Esophagus muscularis mucosa (tissue), 4 donors: ENCODE data around the gene NT5C2. TPM values are rescaled to one million over a fixed set of nuclear protein-coding genes. Genes with fewer than 3 reads are reported as not detected.

Source experiments
- DNase-seq: peaks from one replicate; pipeline ENCODE4 v3.0.0-alpha.2; 2017; ENCODE audit errors: extremely low spot score
- H3K27ac ChIP-seq, 4 donors: fragments of 200-600 bp; sonication (generic); replicated peaks in 1 of 4; 1 replicate in 3 of 4; 2 replicates in 1 of 4; pipeline ENCODE4 v1.5.1; 2016 to 2019; ENCODE audit warnings: mild to moderate bottlenecking in 1 of 4
- H3K27me3 ChIP-seq, 4 donors: fragments of 200-600 bp; sonication (generic); one replicate each; pipeline versions ENCODE4 v1.5.1 to v1.6.0; 2016 to 2019
- H3K36me3 ChIP-seq, 4 donors: fragments of 200-600 bp; sonication (generic); one replicate each; pipeline ENCODE4 v1.5.1; 2016 to 2019
- H3K4me1 ChIP-seq, 4 donors: fragments of 200-600 bp; sonication (generic); one replicate each; pipeline ENCODE4 v1.5.1; 2016 to 2019
- H3K4me3 ChIP-seq, 4 donors: fragments of 200-600 bp; sonication (generic); 1 replicate in 2 of 4; 2 replicates in 2 of 4; pipeline ENCODE4 v1.5.1; 2016 to 2019; ENCODE audit warnings: mild to moderate bottlenecking in 4 of 4, moderate library complexity in 1 of 4
- H3K9me3 ChIP-seq, 4 donors: fragments of 200-600 bp; sonication (generic); 1 replicate in 3 of 4; 2 replicates in 1 of 4; pipeline ENCODE4 v1.5.1; 2016 to 2019
- CTCF ChIP-seq, 3 experiments: fragments of 200-600 bp in 2 of 3; fragments of 450-650 bp in 1 of 3; sonication (generic) in 2 of 3; IDR thresholded peaks; one replicate each; pipeline ENCODE4 v1.5.1; 2017 to 2019; ENCODE audit warnings: antibody characterized with exemption in 3 of 3, mild to moderate bottlenecking in 2 of 3, moderate library complexity in 1 of 3
- EP300 ChIP-seq: sonication (generic); formaldehyde crosslinking; IDR thresholded peaks from one replicate; pipeline ENCODE4 v1.6.1; 2017; ENCODE audit warnings: antibody characterized with exemption
- POLR2A ChIP-seq: fragments of 450-650 bp; IDR thresholded peaks from one replicate; pipeline ENCODE4 v1.6.1; 2017; ENCODE audit warnings: antibody characterized with exemption, moderate library complexity, mild to moderate bottlenecking, low read depth
- POLR2AphosphoS5 ChIP-seq, 2 donors: sonication (generic); formaldehyde crosslinking; IDR thresholded peaks; one replicate each; pipeline ENCODE4 v1.6.1; 2017; ENCODE audit warnings: antibody characterized with exemption in 2 of 2
- WGBS: methylation state at CpG from one replicate; pipeline ENCODE4 v1.1.5; 2018; 5-methylcytosine and 5-hydroxymethylcytosine counted together
- intact Hi-C: fragments of 100-400 bp; cut with DNase I; formaldehyde crosslinking; loops from one replicate; pipeline ENCODE4 v1.15.1; 2023
- total RNA-seq, 4 donors: library from RNA; depleted of rRNA; stranded (reverse); fragments of >200 nt; gene quantifications; one replicate each; pipeline versions ENCODE4 v1.1.0 to v1.2.1, GENCODE V29; 2016

Gene NT5C2
- total RNA-seq, 4 donors from 2014 or later = 49.3 to 85.3 (median 66.0) TPM

- 73% methylated on average over 7 of the region's 7 CpGs for WGBS
- H3K4me1 ChIP-seq = peaks cover 35 to 51% (median 45%) of the 10 kb centered on the region in 4 donors
- H3K27ac ChIP-seq = no peak overlapping the region
- H3K4me3 ChIP-seq = no peak overlapping the region
- H3K27me3 ChIP-seq = no peaks in the 10 kb centered on the region
- intact Hi-C loops = loop anchor here (10.0 kb wide), 1 partner anchor 488 kb away; the partner anchor contains the start of gene WBP1L
- no peaks in the 10 kb centered on the region for H3K9me3 ChIP-seq
- no peak for DNase-seq
- TF ChIP-seq POLR2AphosphoS5 (IDR thresholded peaks at IDR 0.05) (no peak), EP300 (no peak), POLR2A (no peak), CTCF (IDR thresholded peaks at IDR 0.05) (no peak)
- no peaks in the 10 kb centered on the region for H3K36me3 ChIP-seq
Measured at GRCh38 chr10:103232772-103233488, 39.9 kb upstream of the NT5C2 start.

GRCh38 chr10:103232131-103232673 is 39.1 kb upstream of the NT5C2 start:
- H3K27me3 ChIP-seq = no peaks in the 10 kb centered on the region
- H3K27ac ChIP-seq = peak overlapping the region; percentile 70 to 84 (median 76)
- H3K4me1 ChIP-seq = peaks cover 40 to 55% (median 49%) of the 10 kb centered on the region in 4 donors
- H3K9me3 ChIP-seq = no peaks in the 10 kb centered on the region
- TF ChIP-seq CTCF (IDR thresholded peaks at IDR 0.05) (no peak), EP300 (no peak), POLR2A (no peak), POLR2AphosphoS5 (IDR thresholded peaks at IDR 0.05) (no peak)
- H3K36me3 ChIP-seq = no peaks in the 10 kb centered on the region
- intact Hi-C loops = loop anchor here (10.0 kb wide), 1 partner anchor 487 kb away; the partner anchor contains the start of gene WBP1L
- no peak overlapping the region for H3K4me3 ChIP-seq
- DNase-seq = no peak
- WGBS = 80% methylated on average over 3 of the region's 3 CpGs

GRCh38 chr10:103231047-103231551 is 38.0 kb upstream of the NT5C2 start:
- Histone ChIP-seq H3K4me1 (peaks cover 40 to 55% (median 49%) of the 10 kb centered on the region in 4 donors), H3K4me3 (no peak overlapping the region), H3K9me3 (no peaks in the 10 kb centered on the region), H3K27ac (peak overlapping the region; percentile 70 to 84 (median 76)), H3K27me3 (no peaks in the 10 kb centered on the region), H3K36me3 (no peaks in the 10 kb centered on the region)
- TF ChIP-seq POLR2AphosphoS5 (IDR thresholded peaks at IDR 0.05) (peak in 1 of 2 donors; percentile 42), POLR2A (no peak), CTCF (IDR thresholded peaks at IDR 0.05) (no peak), EP300 (no peak)
- intact Hi-C loops = loop anchor here (10.0 kb wide), 1 partner anchor 486 kb away; the partner anchor contains the start of gene WBP1L
- 27% methylated on average over 4 of the region's 4 CpGs for WGBS
- no peak for DNase-seq

GRCh38 chr10:103227416-103227815 is 34.3 kb upstream of the NT5C2 start:
- peak overlapping the region; percentile 64 to 78 (median 69) for H3K27ac ChIP-seq
- intact Hi-C loops = no loop called here
- H3K27me3 ChIP-seq = no peaks in the 10 kb centered on the region
- H3K9me3 ChIP-seq = peaks cover 0 to 23% (median 17%) of the 10 kb centered on the region in 4 donors
- peaks cover 40 to 49% (median 45%) of the 10 kb centered on the region in 4 donors for H3K4me1 ChIP-seq
- 76% methylated on average over 1 of the region's 1 CpG for WGBS
- H3K4me3 ChIP-seq = no peak overlapping the region
- no peak for DNase-seq
- TF ChIP-seq EP300 (no peak), CTCF (IDR thresholded peaks at IDR 0.05) (no peak)
- no peaks in the 10 kb centered on the region for H3K36me3 ChIP-seq
